Stimulated activated CD8-positive, alpha-beta memory T cell treated with anti-CD3 and anti-CD28 coated beads, Interleukin-12 subunit alpha, Interleukin-12 subunit beta, amount 100 ng/mL, for 4 hours (primary cell): Measurements from ENCODE around the gene MYO10.

ENCODE experiments used
- DNase-seq: peaks from one replicate; pipeline ENCODE4 v3.0.0-alpha.2; 2020; ENCODE audit warnings: low read depth

The MYO10 gene

DNA sequence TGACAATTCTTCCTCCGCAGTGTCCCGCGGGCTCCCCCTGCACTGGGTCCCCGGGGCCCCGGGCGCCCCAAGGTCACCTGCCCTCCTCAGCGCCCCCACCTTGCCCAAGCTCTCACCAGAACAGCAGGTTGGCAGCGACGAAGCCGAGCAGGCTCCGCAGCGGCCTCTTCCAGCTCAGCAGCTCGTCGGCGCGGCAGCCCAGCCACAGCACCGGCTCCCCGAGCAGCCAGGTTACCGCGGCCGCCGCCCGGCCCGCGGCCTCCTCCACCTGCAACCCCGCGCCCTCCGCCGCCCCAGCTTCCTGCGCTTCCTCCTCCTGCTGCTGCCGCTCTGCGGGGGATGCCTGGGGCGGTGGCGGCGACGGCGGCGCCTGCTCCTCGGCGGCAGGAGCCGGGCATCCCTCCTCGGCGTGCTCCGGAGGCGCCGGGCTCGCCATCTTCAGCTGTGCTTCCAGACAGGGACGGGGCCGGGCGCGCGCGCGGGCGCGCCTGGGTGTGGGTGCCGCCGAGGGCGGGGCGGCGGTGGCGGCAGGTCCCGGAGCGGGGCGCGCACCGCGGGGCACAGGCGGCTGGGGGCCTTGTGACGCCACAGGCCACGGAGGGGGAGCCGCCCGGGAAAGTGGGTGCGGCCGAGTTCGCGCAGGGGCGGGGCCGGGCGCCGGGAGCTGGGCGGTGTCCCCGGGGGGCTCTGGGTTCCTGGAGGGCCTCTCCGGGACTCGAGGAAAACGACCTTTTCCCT, 319.4 kb downstream of the MYO10 start, which contains the start of gene RETREG1:
TSS of gene RETREG1 (minus strand) at position 462 of the 738 bp plus-strand sequence. CDS start at position 436, 26 bp downstream.
- DNase-seq, result peak; percentile 79

DNA sequence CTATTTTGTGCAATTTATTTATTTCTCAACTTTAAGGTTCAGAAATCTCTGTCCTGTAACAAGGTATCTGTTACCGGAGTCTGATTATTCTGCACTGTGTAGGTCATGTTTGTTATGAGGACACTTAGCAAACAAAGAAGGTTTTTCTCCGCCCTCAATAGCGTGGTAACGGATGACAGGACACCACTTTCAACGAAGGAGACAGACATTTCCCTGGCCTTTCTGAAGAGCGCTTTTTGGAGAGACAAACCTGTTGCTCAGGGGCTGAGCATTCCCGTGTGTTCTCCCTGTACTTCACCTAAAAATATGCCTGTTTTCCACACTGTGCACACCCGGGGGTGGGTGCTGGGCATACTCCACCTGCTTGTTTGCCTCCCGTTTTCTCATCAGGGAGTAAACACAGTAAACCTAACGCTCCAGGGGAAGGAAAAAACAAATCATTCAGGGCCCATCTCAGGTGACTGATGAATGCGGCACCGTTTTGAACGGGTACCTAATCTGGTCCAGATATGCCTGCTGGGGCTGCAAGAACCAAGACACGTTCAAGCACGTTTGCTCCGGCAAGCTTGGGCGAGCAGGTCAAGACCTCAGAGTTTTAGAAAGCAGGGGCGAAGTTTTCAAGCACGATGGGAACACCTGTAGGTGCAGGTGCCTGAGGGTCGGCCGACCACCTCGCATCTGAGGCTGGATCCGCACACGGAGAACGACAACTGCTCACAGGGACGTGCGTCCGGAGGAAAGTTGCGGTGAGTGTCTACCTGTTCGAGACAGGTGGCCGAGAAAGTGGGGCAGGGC, 320.1 kb downstream of the MYO10 start:
- DNase-seq, result no peak

DNA sequence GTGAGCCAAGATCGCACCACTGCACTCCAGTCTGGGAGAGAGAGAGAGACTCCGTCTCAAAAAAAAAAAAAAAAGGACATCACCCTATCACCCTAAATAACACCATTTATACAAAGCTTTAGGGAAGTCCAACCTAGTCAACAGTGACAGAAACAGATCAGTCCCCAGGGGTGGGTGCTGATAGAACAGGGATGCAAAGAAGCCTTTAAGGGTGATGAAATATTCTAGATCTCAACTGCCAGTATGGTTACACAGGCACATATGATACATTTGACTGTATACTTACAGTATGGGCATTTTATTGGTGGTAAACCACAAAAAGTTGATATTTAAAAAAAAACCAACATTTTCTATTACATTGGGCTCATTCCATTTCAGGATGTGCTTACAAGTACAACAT, 324.1 kb downstream of the MYO10 start:
- DNase-seq, result no peak
